HepG2 (cell line): ENCODE results near the gene TRIM54. TPM values are rescaled to one million over a fixed set of nuclear protein-coding genes. Genes with fewer than 3 reads are reported as not detected.

Experiments used
- ARHGAP35 ChIP-seq: sonication (generic); formaldehyde crosslinking; IDR thresholded peaks from 2 replicates; pipeline ENCODE4 v1.9.0; 2022; ENCODE audit warnings: mild to moderate bottlenecking, inconsistent platforms, moderate library complexity, missing genetic modification reagents, borderline replicate concordance
- BATF2 ChIP-seq: sonication (generic); formaldehyde crosslinking; IDR thresholded peaks from 2 replicates; pipeline ENCODE4 v1.8.0; 2022; ENCODE audit warnings: mild to moderate bottlenecking, missing genetic modification reagents, moderate library complexity
- CERS6 ChIP-seq: sonication (generic); formaldehyde crosslinking; IDR thresholded peaks from 2 replicates; pipeline ENCODE4 v1.5.0; 2020; ENCODE audit warnings: missing genetic modification reagents
- DNMT3B ChIP-seq: conservative IDR thresholded peaks from 2 replicates; pipeline ENCODE4 v1.6.1; 2016; ENCODE audit warnings: missing biosample characterization, control low read depth
- KLF16 ChIP-seq, 2 experiments: sonication (generic) in 1 of 2; formaldehyde crosslinking in 1 of 2; IDR thresholded peaks; 2 replicates each; pipeline versions ENCODE4 v1.6.1 to v1.8.0; 2016 to 2023; ENCODE audit warnings: missing genetic modification reagents in 2 of 2, missing compliant biosample characterization in 1 of 2
- MIER3 ChIP-seq: IDR thresholded peaks from 2 replicates; pipeline ENCODE4 v1.6.1; 2016; ENCODE audit warnings: missing compliant biosample characterization, borderline replicate concordance
- MXI1 ChIP-seq: IDR thresholded peaks from 3 replicates; pipeline ENCODE4 v1.6.1; 2012; ENCODE audit warnings: low read depth, low read length, inconsistent platforms, borderline replicate concordance
- PAX8 ChIP-seq: sonication (generic); formaldehyde crosslinking; IDR thresholded peaks from 2 replicates; pipeline ENCODE4 v1.8.0; 2022; ENCODE audit warnings: mild to moderate bottlenecking, missing genetic modification reagents, borderline replicate concordance
- PLRG1 ChIP-seq: fragments of 450-650 bp; conservative IDR thresholded peaks from 2 replicates; pipeline ENCODE4 v1.6.1; 2016
- ZBTB1 ChIP-seq: sonication (generic); formaldehyde crosslinking; IDR thresholded peaks from 2 replicates; pipeline ENCODE4 v1.4.0; 2020; ENCODE audit warnings: missing genetic modification reagents, borderline replicate concordance
- ZKSCAN5 ChIP-seq: sonication (generic); formaldehyde crosslinking; IDR thresholded peaks from 2 replicates; pipeline ENCODE4 v1.5.1; 2020; ENCODE audit warnings: mild to moderate bottlenecking, missing genetic modification reagents
- ZNF121 ChIP-seq: sonication (generic); formaldehyde crosslinking; IDR thresholded peaks from 2 replicates; pipeline ENCODE4 v1.5.0; 2020; ENCODE audit warnings: mild to moderate bottlenecking, missing genetic modification reagents
- ZNF142 ChIP-seq: sonication (generic); formaldehyde crosslinking; IDR thresholded peaks from 2 replicates; pipeline ENCODE4 v1.4.0; 2020; ENCODE audit warnings: missing genetic modification reagents
- ZNF205 ChIP-seq: IDR thresholded peaks from 2 replicates; pipeline ENCODE4 v1.6.1; 2018; ENCODE audit warnings: missing biosample characterization, missing genetic modification reagents
- ZNF44 ChIP-seq: sonication (generic); formaldehyde crosslinking; IDR thresholded peaks from 2 replicates; pipeline ENCODE4 v1.5.1; 2020; ENCODE audit warnings: mild to moderate bottlenecking, missing genetic modification reagents
- ZNF510 ChIP-seq: sonication (generic); formaldehyde crosslinking; IDR thresholded peaks from 2 replicates; pipeline ENCODE4 v1.4.0; 2020; ENCODE audit warnings: low read depth, mild to moderate bottlenecking, missing genetic modification reagents
- ZNF570 ChIP-seq: sonication (generic); formaldehyde crosslinking; IDR thresholded peaks from 2 replicates; pipeline ENCODE4 v1.4.0; 2020; ENCODE audit warnings: mild to moderate bottlenecking, missing genetic modification reagents, borderline replicate concordance
- ZNF577 ChIP-seq: sonication (generic); formaldehyde crosslinking; IDR thresholded peaks from 2 replicates; pipeline ENCODE4 v1.4.0; 2020; ENCODE audit warnings: mild to moderate bottlenecking, low read depth, missing genetic modification reagents, borderline replicate concordance
- polyA plus RNA-seq, 8 experiments: library from polyadenylated mRNA; depleted of rRNA in 3 of 8; stranded (reverse) in 7 of 8; unstranded in 1 of 8; fragments of >200 nt; fragmentation: Illumina TruSeq in 4 of 8; extraction: Trizol in 4 of 8; gene quantifications; 2 replicates each; pipeline versions ENCODE4 v1.2.1 to v1.2.3, GENCODE V29; 2011 to 2016; ENCODE audit warnings: low read depth in 4 of 8, missing spikeins in 1 of 8, mixed read lengths in 1 of 8; ENCODE audit not compliant: insufficient read depth in 1 of 8
- total RNA-seq, 5 experiments: library from RNA; depleted of rRNA; stranded (reverse); fragments of >200 nt; fragmentation: Illumina TruSeq; extraction: Trizol; gene quantifications; 2 replicates each; pipeline ENCODE4 v1.2.3, GENCODE V29; 2016; ENCODE audit warnings: low read depth in 1 of 5

Gene TRIM54
- total and polyA plus RNA-seq, 2 of the 13 experiments (the other 11 are each of a cell fraction or from before 2014, with no cell fraction given): 0.07 to 0.13 TPM

- TF ChIP-seq MIER3 (CRISPR knock-in tag) (peak; percentile 96), ZNF577 (CRISPR knock-in tag) (no peak), PAX8 (CRISPR knock-in tag) (no peak), DNMT3B (CRISPR knock-in tag) (peak; percentile 51), ZNF570 (CRISPR knock-in tag) (0 out of 2 replicates have a peak, but pooled peaks have one; percentile 37), ZNF121 (CRISPR knock-in tag) (no peak), KLF16 (CRISPR knock-in tag; IDR thresholded peaks at IDR 0.05) (peak in 1 of 2 experiments; percentile 88; a peak in 2 of 4 replicates), ZNF44 (CRISPR knock-in tag) (no peak; the same call in 1 of the 2 replicates), PLRG1 (no peak), ZNF510 (CRISPR knock-in tag) (no peak; the same call in 1 of the 2 replicates), ARHGAP35 (peak; percentile 78; the same call in 1 of the 2 replicates), BATF2 (CRISPR knock-in tag) (no peak), CERS6 (CRISPR knock-in tag) (no peak), ZKSCAN5 (CRISPR knock-in tag) (no peak), MXI1 (peak; percentile 95; the same call in 2 of the 3 replicates), ZNF142 (0 out of 2 replicates have a peak, but pooled peaks have one; percentile 75), ZBTB1 (CRISPR knock-in tag) (no peak), ZNF205 (CRISPR knock-in tag) (peak; percentile 65; the same call in 1 of the 2 replicates)
These were observed 40.8 kb downstream of the TRIM54 start, which contains the start of gene MPV17 (continued) for GRCh38 chr2:27322766-27323595.
